Measurements from ENCODE around the gene AMDHD2. TPM values are rescaled to one million over a fixed set of nuclear protein-coding genes. Genes with fewer than 3 reads are reported as not detected.
A peak's percentile ranks its signal among the peaks of the same experiment; 100 is the strongest.

Gene AMDHD2
- total and polyA plus RNA-seq, 2 of the 8 experiments (the other 6 are each of a cell fraction or from before 2014, with no cell fraction given): 43.0 to 54.6 TPM

- no peak overlapping the region for H2BK20ac ChIP-seq (ENCODE audit: low read length)
- no peaks in the 10 kb centered on the region for H3K36me3 ChIP-seq (ENCODE audit: control insufficient read depth in 2 of 4, insufficient read depth in 4 of 4, low read length in 3 of 4)
- FAIRE-seq: no peak
- WGBS, 2 experiments (ENCODE audit: extremely low coverage in 1 of 2, insufficient coverage in 1 of 2, insufficient read length in 1 of 2, insufficient replicate concordance in 2 of 2, low coverage in 1 of 2, low lambda C conversion rate in 2 of 2, missing lambda C conversion rate in 1 of 2): 20% methylated on average over 37 of the region's 55 CpGs; no CpG with 5 or more reads in 1 of the 2 experiments
- H3K9ac ChIP-seq (replicated peaks in 1 of 4; ENCODE audit: extremely low read depth in 1 of 4, low read depth in 3 of 4, low read length in 3 of 4): peak overlapping the region in 1 of 4 experiments; percentile 6; a peak in 1 of 7 replicates
- H2BK12ac ChIP-seq (ENCODE audit: low read depth, low read length): no peak overlapping the region
- H3K56ac ChIP-seq (replicated peaks; ENCODE audit: insufficient read length, low read depth, low read length): no peak overlapping the region
- H2BK120ac ChIP-seq (replicated peaks; ENCODE audit: low read depth, low read length): no peak overlapping the region
- no peak overlapping the region; the same call in 1 of the 2 replicates for H4K8ac ChIP-seq (ENCODE audit: extremely low read depth, insufficient read depth, low read length)
- H3K27me3 ChIP-seq (replicated peaks in 1 of 4; ENCODE audit: control insufficient read depth in 3 of 4, extremely low read depth in 1 of 4, insufficient read depth in 3 of 4, low read length in 3 of 4): peaks cover 20 to 47% (median 36%) of the 10 kb centered on the region in 4 experiments
- peaks cover 7 to 21% of the 10 kb centered on the region in 2 experiments for H4K20me1 ChIP-seq (replicated peaks in 1 of 2; ENCODE audit: control insufficient read depth in 1 of 2, insufficient read depth in 2 of 2, low read length in 2 of 2)
- H2BK5ac ChIP-seq (ENCODE audit: low read depth, low read length): no peak overlapping the region
- H3K4me2 ChIP-seq (ENCODE audit: insufficient read depth in 1 of 2, low read depth in 2 of 2, low read length in 2 of 2): peak overlapping the region; percentile 73 to 83
- no peak overlapping the region for H4K91ac ChIP-seq (replicated peaks; ENCODE audit: insufficient read length, low read length)
- no peaks in the 10 kb centered on the region for H3K9me3 ChIP-seq (ENCODE audit: insufficient read depth in 2 of 2, low read depth in 1 of 2, low read length in 1 of 2)
- no peak overlapping the region for H3K27ac ChIP-seq (ENCODE audit: low read depth, low read length)
- 0 out of 4 replicates have a peak, but pooled peaks of 1 of the 2 experiments have one; percentile 2 for TF ChIP-seq RAD21 (IDR thresholded peaks at IDR 0.05 in 1 of 2, conservative IDR thresholded peaks at IDR 0.05 in 1 of 2; ENCODE audit: low read depth in 2 of 2, low read length in 2 of 2)
- peak; percentile 0 for TF ChIP-seq KDM4A (IDR thresholded peaks at IDR 0.05; ENCODE audit: low read depth, low read length, severe bottlenecking)
- no peak for TF ChIP-seq E2F6 (IDR thresholded peaks at IDR 0.05)
- 0 out of 2 replicates have a peak, but pooled peaks have one; percentile 34 for TF ChIP-seq CEBPB (IDR thresholded peaks at IDR 0.05; ENCODE audit: low read depth, low read length)
- TF ChIP-seq HDAC6 (IDR thresholded peaks at IDR 0.05; ENCODE audit: low read depth, low read length): no peak
- no peak for TF ChIP-seq NANOG (IDR thresholded peaks at IDR 0.05; ENCODE audit: insufficient read depth, low read depth, low read length, poor library complexity, severe bottlenecking)
- 0 out of 4 replicates have a peak, but pooled peaks of 1 of the 2 experiments have one; percentile 22 for TF ChIP-seq HDAC2 (IDR thresholded peaks at IDR 0.05; ENCODE audit: borderline replicate concordance in 1 of 2, low read depth in 2 of 2, low read length in 2 of 2)
- TF ChIP-seq SUZ12 (IDR thresholded peaks at IDR 0.05; ENCODE audit: low read length): no peak
- ChIA-PET CTCF (ENCODE audit: partially characterized antibody) (interaction anchor here (0.8 to 1.7 kb wide), 5 partner anchors 11 to 197 kb away, joined by 3 to 6 read pairs (median 5); no protein-coding TSS in a partner anchor), POLR2A (ENCODE audit: partially characterized antibody) (interaction anchor here (0.8 to 3.5 kb wide), 7 partner anchors 16 to 276 kb away, joined by 3 to 20 read pairs (median 4); partner anchors contain the start of genes CEMP1 and TEDC2)
- peaks cover 14% of the 10 kb centered on the region; the same call in 1 of the 2 replicates for H3K79me1 ChIP-seq (ENCODE audit: low read depth, low read length)
- no peak overlapping the region for H2BK15ac ChIP-seq (ENCODE audit: low read length)
- H3K79me2 ChIP-seq (ENCODE audit: control insufficient read depth in 1 of 2, insufficient read depth in 2 of 2, low read length in 2 of 2): peaks cover 0 to 2% of the 10 kb centered on the region in 2 experiments; a peak in 1 of 4 replicates
- H3K23ac ChIP-seq (ENCODE audit: insufficient read length): no peak overlapping the region
- no peak overlapping the region for H2AFZ ChIP-seq (ENCODE audit: low read length)
- peak overlapping the region; percentile 61 to 93 (median 72) for H3K4me3 ChIP-seq (ENCODE audit: extremely low read depth in 1 of 4, insufficient read depth in 2 of 4, low read depth in 3 of 4, low read length in 4 of 4)
- H3K23me2 ChIP-seq (ENCODE audit: low read depth, low read length): peaks cover 20% of the 10 kb centered on the region; the same call in 1 of the 2 replicates
- no peak overlapping the region for H3K14ac ChIP-seq (ENCODE audit: insufficient read length)
- H3K4me1 ChIP-seq (replicated peaks in 1 of 4; ENCODE audit: control insufficient read depth in 3 of 4, insufficient read depth in 4 of 4, low read length in 3 of 4): peaks cover 0 to 25% (median 10%) of the 10 kb centered on the region in 4 experiments; a peak in 6 of 7 replicates
- no peak overlapping the region; the same call in 1 of the 2 replicates for H3K18ac ChIP-seq (ENCODE audit: extremely low read depth, low read length)
- H3K4ac ChIP-seq (replicated peaks; ENCODE audit: insufficient read length, low read depth, low read length): no peak overlapping the region
- DNase-seq (ENCODE audit: low read depth in 1 of 2, low spot score in 2 of 2): peak in 1 of 2 experiments; percentile 75
- no peak overlapping the region for H2AK5ac ChIP-seq (ENCODE audit: low read depth, low read length)
- H4K5ac ChIP-seq (ENCODE audit: insufficient read length, low read depth, low read length): no peak overlapping the region
Measured at GRCh38 chr16:2475413-2476344, 44.5 kb upstream of the AMDHD2 start.

Data from H1 (cell line).